ENCODE results near the gene ETV3L.
A peak's percentile ranks its signal among the peaks of the same experiment; 100 is the strongest.

The ETV3L gene

DNA sequence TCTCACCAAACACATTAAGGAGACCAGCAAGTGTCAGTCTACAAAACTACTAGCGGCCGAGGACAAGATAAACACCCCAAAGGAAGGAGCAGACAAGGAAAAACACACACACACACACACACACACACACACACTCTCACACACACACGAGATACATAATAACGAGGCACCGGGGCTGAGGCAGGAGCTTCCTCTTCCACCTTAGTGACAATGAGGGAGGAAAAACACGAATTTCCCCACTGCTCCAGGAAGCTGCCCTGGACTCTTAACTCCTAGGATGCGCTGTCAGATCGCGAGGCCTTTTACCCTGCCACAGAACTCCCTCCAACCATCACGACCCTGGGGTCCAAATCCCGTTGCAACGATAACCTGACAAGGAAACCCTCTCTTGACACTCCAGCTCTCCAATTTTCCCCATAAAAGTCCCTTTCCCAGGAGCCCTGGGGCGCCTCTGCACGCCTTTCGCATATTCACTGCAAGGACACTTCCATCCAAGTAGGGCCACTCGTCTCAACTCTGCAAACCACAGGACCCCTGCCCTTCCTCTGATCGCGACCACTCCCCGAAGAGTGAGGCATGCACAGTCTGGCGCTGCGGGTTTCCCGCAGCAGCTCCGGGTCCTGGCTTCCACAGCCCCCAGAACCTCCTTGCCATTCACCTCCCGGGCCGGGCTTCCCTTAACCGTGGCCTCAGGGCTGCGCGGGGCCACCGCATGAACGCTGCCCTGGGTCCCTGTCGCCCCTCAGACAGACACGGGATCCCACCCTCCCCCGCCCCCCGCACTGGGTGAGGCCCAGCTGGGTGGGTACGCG lies 38.0 kb upstream of the ETV3L start:
- peak overlapping the region; percentile 68 for H3K4me3 ChIP-seq (ENCODE audit: low read depth, low read length)
- DNase-seq (ENCODE audit: low read depth) = no peak
- TF ChIP-seq, protein P1, sequence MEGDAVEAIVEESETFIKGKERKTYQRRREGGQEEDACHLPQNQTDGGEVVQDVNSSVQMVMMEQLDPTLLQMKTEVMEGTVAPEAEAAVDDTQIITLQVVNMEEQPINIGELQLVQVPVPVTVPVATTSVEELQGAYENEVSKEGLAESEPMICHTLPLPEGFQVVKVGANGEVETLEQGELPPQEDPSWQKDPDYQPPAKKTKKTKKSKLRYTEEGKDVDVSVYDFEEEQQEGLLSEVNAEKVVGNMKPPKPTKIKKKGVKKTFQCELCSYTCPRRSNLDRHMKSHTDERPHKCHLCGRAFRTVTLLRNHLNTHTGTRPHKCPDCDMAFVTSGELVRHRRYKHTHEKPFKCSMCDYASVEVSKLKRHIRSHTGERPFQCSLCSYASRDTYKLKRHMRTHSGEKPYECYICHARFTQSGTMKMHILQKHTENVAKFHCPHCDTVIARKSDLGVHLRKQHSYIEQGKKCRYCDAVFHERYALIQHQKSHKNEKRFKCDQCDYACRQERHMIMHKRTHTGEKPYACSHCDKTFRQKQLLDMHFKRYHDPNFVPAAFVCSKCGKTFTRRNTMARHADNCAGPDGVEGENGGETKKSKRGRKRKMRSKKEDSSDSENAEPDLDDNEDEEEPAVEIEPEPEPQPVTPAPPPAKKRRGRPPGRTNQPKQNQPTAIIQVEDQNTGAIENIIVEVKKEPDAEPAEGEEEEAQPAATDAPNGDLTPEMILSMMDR (IDR thresholded peaks at IDR 0.05; ENCODE audit: low read depth, low read length, missing control alignments) = no peak

DNA sequence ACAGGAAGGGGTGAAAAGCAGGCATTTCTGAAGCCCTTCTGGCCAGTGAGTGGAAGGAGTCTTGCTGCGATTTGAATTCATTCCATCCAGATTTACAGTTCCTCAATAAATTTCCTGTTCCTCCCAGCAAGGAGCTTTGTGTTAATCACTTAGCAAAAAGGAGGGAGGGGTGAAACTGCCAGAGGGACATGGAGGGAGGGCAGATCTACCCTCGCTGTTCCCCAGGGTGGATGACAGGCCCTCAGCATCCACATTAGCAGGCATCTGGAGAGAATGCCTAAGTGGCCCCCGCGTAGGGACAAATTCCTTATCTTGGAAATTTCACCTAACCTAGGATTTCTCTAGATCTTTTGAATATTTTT lies 37.4 kb upstream of the ETV3L start:
- H3K4me3 ChIP-seq (ENCODE audit: low read depth, low read length) = peak overlapping the region; percentile 68
- TF ChIP-seq, protein P1 (IDR thresholded peaks at IDR 0.05; ENCODE audit: low read depth, low read length, missing control alignments) = no peak
- no peak for DNase-seq (ENCODE audit: low read depth)

DNA sequence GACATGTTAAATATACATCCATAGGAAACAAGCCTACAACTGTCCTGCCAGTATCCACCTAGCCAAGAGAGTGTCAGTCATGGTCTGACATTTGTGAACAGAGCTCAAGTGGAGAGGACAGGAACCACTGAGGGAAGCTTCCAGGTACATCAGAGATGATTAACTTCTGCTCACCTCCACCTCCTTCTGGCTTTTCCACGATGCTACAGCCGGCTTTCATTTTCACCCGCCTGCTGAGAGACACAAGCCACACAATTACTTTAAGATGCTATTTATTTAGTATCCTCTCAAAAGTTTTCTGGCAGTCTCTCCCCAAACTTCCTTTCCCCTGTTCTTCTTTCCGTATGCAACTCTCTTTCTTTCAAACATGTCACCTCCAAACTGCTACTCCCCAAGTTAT lies 36.5 kb upstream of the ETV3L start:
- H3K4me3 ChIP-seq (ENCODE audit: low read depth, low read length) = no peak overlapping the region; the same call in 1 of the 2 replicates
- no peak for DNase-seq (ENCODE audit: low read depth)
- TF ChIP-seq, protein P1 (IDR thresholded peaks at IDR 0.05; ENCODE audit: low read depth, low read length, missing control alignments) = peak; percentile 1

DNA sequence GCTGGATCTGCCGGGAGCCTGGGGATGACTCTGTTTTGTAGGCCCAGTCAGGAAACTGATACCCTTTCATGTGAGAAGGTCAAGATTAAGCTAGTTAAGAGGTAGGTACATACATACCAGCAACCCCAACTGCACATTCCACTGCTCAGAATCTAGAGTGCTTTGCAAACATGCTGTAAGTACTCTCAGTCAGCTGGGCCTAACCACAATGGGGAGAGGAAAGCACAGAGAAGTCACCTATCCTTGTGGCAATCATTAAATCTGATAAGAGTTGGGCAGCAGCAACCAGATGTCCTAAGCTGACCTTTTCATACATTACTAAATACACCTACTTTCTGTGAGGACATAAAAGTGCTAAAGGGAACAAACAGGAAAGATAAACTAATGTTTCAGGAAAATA lies 36.0 kb upstream of the ETV3L start:
- TF ChIP-seq, protein P1 (IDR thresholded peaks at IDR 0.05; ENCODE audit: low read depth, low read length, missing control alignments) = no peak
- DNase-seq (ENCODE audit: low read depth) = no peak
- no peak overlapping the region for H3K4me3 ChIP-seq (ENCODE audit: low read depth, low read length)

DNA sequence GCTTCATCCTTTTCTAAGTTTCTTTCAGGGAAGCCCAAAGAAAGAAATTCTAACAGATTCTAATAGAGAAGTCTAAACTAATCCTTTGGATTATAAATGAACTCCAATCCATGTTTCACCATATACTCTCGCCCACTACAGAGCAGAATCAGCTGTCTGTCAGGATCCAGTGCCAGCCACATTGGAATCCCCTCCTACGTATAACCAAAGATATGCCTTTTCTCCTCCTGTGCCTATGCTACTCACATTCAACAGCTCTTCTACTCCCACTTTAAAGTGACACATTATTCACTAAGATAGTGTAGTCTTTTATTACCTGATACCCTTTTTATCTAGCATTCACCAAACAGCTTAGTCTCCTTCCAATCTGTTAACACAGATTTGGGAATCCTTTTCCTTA lies 35.5 kb upstream of the ETV3L start:
- TF ChIP-seq, protein P1 (IDR thresholded peaks at IDR 0.05; ENCODE audit: low read depth, low read length, missing control alignments) = no peak
- no peak overlapping the region for H3K4me3 ChIP-seq (ENCODE audit: low read depth, low read length)
- no peak for DNase-seq (ENCODE audit: low read depth)

DNA sequence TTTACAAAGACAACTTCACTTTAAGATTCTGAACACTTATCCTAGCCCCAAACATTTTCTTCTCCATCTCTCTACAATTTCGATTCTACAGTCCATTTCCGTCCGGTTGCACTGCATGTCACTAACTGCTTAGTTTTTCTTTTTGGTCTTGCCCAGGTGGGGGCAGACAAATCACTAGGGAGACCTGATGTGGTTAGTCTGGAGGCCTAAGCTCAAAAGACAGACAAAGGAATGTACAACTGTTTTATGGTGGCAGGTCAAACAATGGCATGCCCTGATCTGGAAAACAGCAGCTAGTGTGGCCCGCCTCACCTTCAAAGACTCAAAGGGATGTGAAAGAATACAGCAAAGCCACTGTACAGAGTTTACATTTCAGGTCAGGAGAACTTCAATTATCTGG lies 34.8 kb upstream of the ETV3L start:
- TF ChIP-seq, protein P1 (IDR thresholded peaks at IDR 0.05; ENCODE audit: low read depth, low read length, missing control alignments) = no peak
- no peak for DNase-seq (ENCODE audit: low read depth)
- H3K4me3 ChIP-seq (ENCODE audit: low read depth, low read length) = no peak overlapping the region

DNA sequence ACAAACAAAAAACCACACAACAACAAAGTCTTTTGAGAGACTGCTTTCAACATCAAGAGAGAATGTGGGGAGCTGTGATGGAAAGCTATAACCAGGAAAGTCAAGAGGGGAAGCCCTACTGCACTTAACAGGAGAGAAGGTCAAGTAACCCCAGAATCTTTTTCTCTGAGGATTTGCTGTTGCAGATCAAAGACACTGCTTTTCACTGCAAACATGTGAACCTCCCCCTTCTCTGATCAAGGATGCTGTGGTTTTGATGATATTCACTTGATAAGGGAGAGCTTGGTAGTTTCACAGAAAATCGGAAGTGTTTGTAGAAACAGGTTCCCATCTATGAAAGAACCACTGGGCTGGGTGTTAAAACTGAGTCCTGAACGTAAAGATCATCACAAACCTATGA lies 33.8 kb upstream of the ETV3L start:
- TF ChIP-seq, protein P1 (IDR thresholded peaks at IDR 0.05; ENCODE audit: low read depth, low read length, missing control alignments) = no peak
- DNase-seq (ENCODE audit: low read depth) = no peak
- H3K4me3 ChIP-seq (ENCODE audit: low read depth, low read length) = no peak overlapping the region
